Measurements from ENCODE around the gene ST13.

GRCh38 chr22:40823426-40823825 is 33.0 kb downstream of the ST13 start:
- TF ChIP-seq RAD21 (IDR thresholded peaks at IDR 0.05; ENCODE audit: low read depth) (no peak), MAX (IDR thresholded peaks at IDR 0.05) (no peak), NFIC (IDR thresholded peaks at IDR 0.05) (no peak), TAF1 (IDR thresholded peaks at IDR 0.05; ENCODE audit: low read depth) (no peak), TEAD4 (IDR thresholded peaks at IDR 0.05) (no peak), FOXM1 (IDR thresholded peaks at IDR 0.05; ENCODE audit: borderline replicate concordance, low read depth) (no peak)

Measured in Ishikawa (cell line).